Adrenal gland (tissue), 12 donors: ENCODE results near the gene TINAGL1. TPM values are rescaled to one million over a fixed set of nuclear protein-coding genes. Genes with fewer than 3 reads are reported as not detected.

Experiments
- DNase-seq, 7 donors: peaks; one replicate each; pipeline ENCODE4 v3.0.0-alpha.2; 2019 to 2020
- H3K27ac ChIP-seq, 5 donors: fragments of 200-600 bp; sonication (generic) in 4 of 5; 1 replicate in 3 of 5; 2 replicates in 2 of 5; pipeline versions ENCODE4 v1.5.1 to v1.8.0; 2016 to 2020; ENCODE audit warnings: mild to moderate bottlenecking in 1 of 5
- H3K27me3 ChIP-seq: fragments of 200-600 bp; 2 replicates; pipeline ENCODE4 v1.8.0; 2021
- H3K36me3 ChIP-seq, 2 donors: fragments of 200-600 bp; replicated peaks in 1 of 2; 1 replicate in 1 of 2; 2 replicates in 1 of 2; pipeline versions ENCODE4 v1.5.1 to v1.8.0; 2018 to 2022
- H3K4me1 ChIP-seq, 2 donors: fragments of 200-600 bp; replicated peaks in 1 of 2; 1 replicate in 1 of 2; 2 replicates in 1 of 2; pipeline versions ENCODE4 v1.5.1 to v1.8.0; 2018 to 2021
- H3K4me3 ChIP-seq, 4 donors: fragments of 200-600 bp; sonication (generic) in 3 of 4; one replicate each; pipeline ENCODE4 v1.5.1; 2016 to 2018
- H3K9me3 ChIP-seq, 3 donors: fragments of 200-600 bp; sonication (generic) in 1 of 3; replicated peaks in 1 of 3; 1 replicate in 2 of 3; 2 replicates in 1 of 3; pipeline versions ENCODE4 v1.5.1 to v1.8.0; 2016 to 2021
- POLR2A ChIP-seq, 2 donors: fragments of 450-650 bp; IDR thresholded peaks; one replicate each; pipeline ENCODE4 v1.6.1; 2017; ENCODE audit warnings: antibody characterized with exemption in 2 of 2, mild to moderate bottlenecking in 2 of 2, moderate library complexity in 1 of 2
- WGBS, 4 donors: extraction: QIAGEN DNeasy Blood & Tissue Kit in 2 of 4; methylation state at CpG; one replicate each; pipeline versions ENCODE4 v1.1.5 to v1.1.7; 2013 to 2017; 5-methylcytosine and 5-hydroxymethylcytosine counted together
- intact Hi-C, 2 donors: fragments of 100-400 bp; cut with DNase I; formaldehyde crosslinking; loops; one replicate each; pipeline versions ENCODE4 v1.14.1 to v1.15.0; 2022 to 2023
- polyA plus RNA-seq, 3 donors: library from polyadenylated mRNA; stranded (reverse); fragments of 200-250 nt in 2 of 3; fragments of 350-450 nt in 1 of 3; fragmentation: Illumina TruSeq in 1 of 3; extraction: RNeasy Lipid Tissue Mini Kit (QIAGEN cat#74804) in 1 of 3; gene quantifications; one replicate each; pipeline ENCODE4 v1.2.3, GENCODE V29; 2013 to 2014
- total RNA-seq, 9 donors: library from RNA; depleted of rRNA in 4 of 9; stranded (reverse); fragments of >200 nt in 4 of 9; fragments of 120-200 nt in 1 of 9; fragmentation: NEBNext Ultra II Directional in 1 of 9; extraction: Animal tissue kit (Norgen Biotek cat#: 25700) in 1 of 9; gene quantifications; one replicate each; pipeline versions ENCODE4 v1.1.0 to v1.2.4, GENCODE V29; 2013 to 2023
- TF ChIP-seq, protein P1 (sequence below), 6 experiments: fragments of 450-650 bp in 4 of 6; fragments of 200-600 bp in 2 of 6; sonication (generic) in 1 of 6; IDR thresholded peaks; 1 replicate in 5 of 6; 2 replicates in 1 of 6; pipeline versions ENCODE4 v1.5.1 to v1.8.0; 2016 to 2021; ENCODE audit warnings: antibody characterized with exemption in 6 of 6, mild to moderate bottlenecking in 2 of 6, moderate library complexity in 1 of 6
- donor health status: healthy with polysubstance abuse.
- donor health status: Bipolar disorder and iron deficiency.
- donor health status: DM: yes; HTN: yes; CAD: no.
- donor health status: DM: no; HTN: no; CAD: no.
- donor health status: DM: no; HTN: no; CAD: no.
- donor health status: DM: yes; HTN: yes; CAD: no.

Gene TINAGL1
- total and polyA plus RNA-seq, 12 donors, result 22.7 to 294 (median 89.9) TPM

DNA sequence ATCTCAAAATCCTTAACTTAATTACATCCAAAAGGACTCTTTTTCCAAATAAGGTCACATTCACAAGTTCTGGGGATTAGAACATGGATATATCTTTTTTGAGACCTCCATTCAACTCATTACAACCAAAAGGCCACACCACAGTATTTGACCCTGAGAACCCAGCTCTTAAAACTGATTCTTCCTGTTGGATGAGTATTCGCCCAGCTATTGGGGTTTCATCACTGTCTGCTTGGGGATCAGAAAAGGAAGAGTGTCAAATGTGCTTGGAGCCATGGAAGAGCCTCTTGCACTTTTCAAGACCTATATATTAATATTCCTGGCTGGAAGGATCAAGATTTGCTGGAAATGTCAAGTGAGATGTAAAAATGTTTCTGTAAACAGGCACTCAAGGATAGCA lies 5.4 kb upstream of the TINAGL1 start:
- peak in 1 of 7 donors; percentile 12 for DNase-seq
- Histone ChIP-seq H3K4me1 (peaks cover 29 to 55% of the 10 kb centered on the region in 2 donors), H3K4me3 (no peak overlapping the region), H3K36me3 (no peaks in the 10 kb centered on the region), H3K27ac (no peak overlapping the region), H3K9me3 (no peaks in the 10 kb centered on the region), H3K27me3 (no peaks in the 10 kb centered on the region)
- intact Hi-C loops, result no loop called here
- 47 to 71% (median 61%) methylated on average over 1 of the region's 1 CpG for WGBS, 4 donors
- TF ChIP-seq, protein P1, sequence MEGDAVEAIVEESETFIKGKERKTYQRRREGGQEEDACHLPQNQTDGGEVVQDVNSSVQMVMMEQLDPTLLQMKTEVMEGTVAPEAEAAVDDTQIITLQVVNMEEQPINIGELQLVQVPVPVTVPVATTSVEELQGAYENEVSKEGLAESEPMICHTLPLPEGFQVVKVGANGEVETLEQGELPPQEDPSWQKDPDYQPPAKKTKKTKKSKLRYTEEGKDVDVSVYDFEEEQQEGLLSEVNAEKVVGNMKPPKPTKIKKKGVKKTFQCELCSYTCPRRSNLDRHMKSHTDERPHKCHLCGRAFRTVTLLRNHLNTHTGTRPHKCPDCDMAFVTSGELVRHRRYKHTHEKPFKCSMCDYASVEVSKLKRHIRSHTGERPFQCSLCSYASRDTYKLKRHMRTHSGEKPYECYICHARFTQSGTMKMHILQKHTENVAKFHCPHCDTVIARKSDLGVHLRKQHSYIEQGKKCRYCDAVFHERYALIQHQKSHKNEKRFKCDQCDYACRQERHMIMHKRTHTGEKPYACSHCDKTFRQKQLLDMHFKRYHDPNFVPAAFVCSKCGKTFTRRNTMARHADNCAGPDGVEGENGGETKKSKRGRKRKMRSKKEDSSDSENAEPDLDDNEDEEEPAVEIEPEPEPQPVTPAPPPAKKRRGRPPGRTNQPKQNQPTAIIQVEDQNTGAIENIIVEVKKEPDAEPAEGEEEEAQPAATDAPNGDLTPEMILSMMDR (IDR thresholded peaks at IDR 0.05), result no peak
- TF ChIP-seq POLR2A (IDR thresholded peaks at IDR 0.05), result no peak

- Histone ChIP-seq H3K27ac (peak overlapping the region in 1 of 5 donors; percentile 8), H3K4me1 (peaks cover 29 to 55% of the 10 kb centered on the region in 2 donors), H3K9me3 (no peaks in the 10 kb centered on the region), H3K4me3 (no peak overlapping the region), H3K36me3 (no peaks in the 10 kb centered on the region), H3K27me3 (no peaks in the 10 kb centered on the region)
- intact Hi-C loops, result no loop called here
- TF ChIP-seq, protein P1 (IDR thresholded peaks at IDR 0.05), result no peak
- no peak for TF ChIP-seq POLR2A (IDR thresholded peaks at IDR 0.05)
- DNase-seq, result peak in 2 of 7 donors; percentile 16
- 79 to 87% (median 84%) methylated on average over 12 to 14 of the region's 14 CpGs for WGBS, 4 donors
Measured at GRCh38 chr1:31571340-31572295, 4.7 kb upstream of the TINAGL1 start.

GRCh38 chr1:31572323-31573104 lies 3.8 kb upstream of the TINAGL1 start:
- H3K9me3 ChIP-seq, result no peaks in the 10 kb centered on the region
- H3K36me3 ChIP-seq, result no peaks in the 10 kb centered on the region
- no peak overlapping the region for H3K4me3 ChIP-seq
- H3K27ac ChIP-seq, result peak overlapping the region in 3 of 5 donors; percentile 10 to 85 (median 79)
- peak in 2 of 7 donors; percentile 29 to 55 for DNase-seq
- peaks cover 29 to 55% of the 10 kb centered on the region in 2 donors for H3K4me1 ChIP-seq
- 80 to 89% (median 86%) methylated on average over 6 to 7 of the region's 7 CpGs for WGBS, 4 donors
- no peak for TF ChIP-seq POLR2A (IDR thresholded peaks at IDR 0.05)
- TF ChIP-seq, protein P1 (IDR thresholded peaks at IDR 0.05), result no peak
- intact Hi-C loops, result no loop called here
- no peaks in the 10 kb centered on the region for H3K27me3 ChIP-seq

- Histone ChIP-seq H3K27ac (peak overlapping the region in 4 of 5 donors; percentile 44 to 85 (median 69)), H3K27me3 (no peaks in the 10 kb centered on the region), H3K4me1 (peaks cover 29 to 53% of the 10 kb centered on the region in 2 donors), H3K36me3 (no peaks in the 10 kb centered on the region), H3K9me3 (no peaks in the 10 kb centered on the region), H3K4me3 (no peak overlapping the region)
- intact Hi-C loops, result no loop called here
- TF ChIP-seq POLR2A (IDR thresholded peaks at IDR 0.05), result no peak
- TF ChIP-seq, protein P1 (IDR thresholded peaks at IDR 0.05), result no peak
- peak in 1 of 7 donors; percentile 49 for DNase-seq
- WGBS, 4 donors, result 80 to 94% (median 86%) methylated on average over 8 of the region's 8 CpGs
Measured at GRCh38 chr1:31573261-31573660, 3.1 kb upstream of the TINAGL1 start.
